Eye (tissue), 1 donor: ENCODE data around the gene BMP8B.
A peak's percentile ranks its signal among the peaks of the same experiment; 100 is the strongest.
"Not testable (repeated sequence)": the region's sequence is repeated elsewhere in the genome, so short reads cannot be mapped to it uniquely, and the experiment has no call there.

Experiments
- DNase-seq: peaks from one replicate; pipeline ENCODE4 v3.0.0-alpha.2; 2015

BMP8B gene

DNA sequence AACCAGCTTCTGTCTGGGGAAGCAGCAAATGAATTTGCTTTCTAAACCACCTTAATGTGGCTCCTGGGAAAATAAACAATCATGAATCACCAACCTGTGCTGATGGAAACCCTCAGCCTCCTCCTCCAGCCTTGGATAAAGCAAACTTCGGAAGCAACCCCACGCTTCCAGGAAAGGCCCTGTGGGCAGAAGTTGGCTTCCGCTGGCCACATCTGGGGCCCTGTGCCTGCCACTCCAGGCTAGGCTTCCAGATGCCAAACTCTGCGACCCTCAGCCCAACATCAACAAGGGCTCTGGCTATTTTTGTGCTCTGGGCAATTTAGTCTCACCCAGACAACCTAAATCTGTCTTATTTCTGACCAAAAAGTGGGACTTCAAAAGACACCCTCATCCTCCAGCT lies 11.4 kb downstream of the BMP8B start:
- no peak for DNase-seq

DNA sequence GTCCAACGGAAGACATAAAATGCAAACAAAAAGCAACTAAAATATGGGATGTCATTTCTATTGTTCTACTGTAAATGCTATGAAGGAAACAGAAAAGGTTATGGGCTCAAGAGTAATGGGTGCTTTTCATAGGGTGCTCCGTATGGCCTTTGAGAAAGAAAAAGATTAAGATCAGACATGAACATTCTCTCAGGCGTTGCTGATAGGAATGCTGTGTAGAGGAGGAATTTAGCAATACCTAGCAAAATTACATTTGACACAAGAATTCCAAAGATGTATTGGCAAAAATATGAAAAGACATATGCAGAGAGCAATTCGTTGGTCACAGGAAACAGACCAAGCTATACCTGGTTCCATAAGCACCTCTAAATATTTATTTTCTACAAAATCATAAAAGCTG lies 11.8 kb downstream of the BMP8B start:
- DNase-seq: no peak

DNA sequence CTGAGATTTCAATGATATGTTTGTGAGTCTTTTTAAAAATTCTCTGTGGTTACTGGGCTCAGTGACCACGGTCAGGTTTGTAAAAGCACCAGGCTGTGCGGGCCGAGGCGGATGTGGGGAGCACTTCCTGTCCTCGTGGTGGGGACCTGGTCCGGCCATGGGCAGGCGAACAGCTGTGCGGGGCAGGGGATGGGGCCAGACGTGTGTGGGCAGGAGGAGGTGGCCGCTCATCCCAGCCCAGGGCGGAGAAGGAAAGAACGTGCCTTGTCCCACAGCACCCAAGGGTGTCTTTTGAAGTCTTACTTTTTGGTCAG lies 12.3 kb downstream of the BMP8B start:
- no peak for DNase-seq

DNA sequence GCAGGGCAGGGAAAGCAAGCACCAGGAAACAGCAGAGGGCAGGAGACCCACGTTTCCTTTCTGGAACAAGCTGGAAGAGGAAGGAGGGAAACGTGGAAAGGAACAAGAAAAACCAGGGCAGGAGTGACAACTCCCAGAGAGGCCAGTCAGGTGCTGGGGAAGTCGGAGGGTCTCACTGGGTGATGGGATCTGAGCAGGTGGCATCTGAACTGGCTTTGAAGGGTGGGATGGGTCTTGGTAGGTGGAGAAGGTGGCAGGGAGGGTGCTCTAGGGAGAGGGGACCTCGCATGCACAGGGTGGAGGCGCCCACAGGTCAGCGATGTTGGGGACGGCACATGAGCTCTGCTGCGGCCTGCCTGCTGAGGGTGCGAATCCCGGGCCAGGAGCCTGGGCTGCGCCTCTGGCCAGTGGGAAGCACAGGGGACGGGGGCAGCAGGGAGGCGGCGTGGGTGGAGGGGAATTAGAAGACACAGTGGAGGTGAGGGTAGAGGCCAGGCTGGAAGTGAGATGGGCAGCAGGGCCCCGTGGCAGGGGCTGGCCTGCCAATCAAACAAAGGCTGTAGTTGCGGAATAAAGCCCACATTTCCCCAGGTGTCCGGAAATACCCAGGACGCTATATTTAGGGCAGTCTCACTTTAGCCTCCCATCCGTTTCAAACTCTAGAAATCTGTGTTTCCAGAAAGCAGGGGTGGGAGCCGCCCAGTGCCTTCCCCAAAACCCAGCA lies 12.8 kb downstream of the BMP8B start:
- not testable (repeated sequence) for DNase-seq

DNA sequence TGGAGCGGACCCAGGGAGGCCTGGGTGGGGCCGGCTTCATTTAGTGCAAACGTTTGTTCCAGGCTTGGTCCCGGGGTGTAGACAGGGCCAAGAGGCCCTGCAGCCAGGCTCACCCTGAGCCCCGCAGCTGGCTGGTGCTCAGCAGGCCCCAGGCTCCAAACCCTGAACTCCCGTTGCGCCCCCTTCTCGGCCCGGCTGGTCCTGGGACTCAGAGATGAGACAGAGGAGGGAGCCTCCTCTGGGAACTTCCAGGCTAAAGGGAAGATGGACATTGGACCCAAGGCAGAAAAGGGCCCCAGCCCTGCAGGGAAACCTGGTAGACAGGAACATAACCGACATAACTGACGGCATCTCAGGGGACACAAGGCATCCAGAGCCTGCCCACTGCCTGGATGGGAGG lies 13.5 kb downstream of the BMP8B start:
- not testable (repeated sequence) for DNase-seq

DNA sequence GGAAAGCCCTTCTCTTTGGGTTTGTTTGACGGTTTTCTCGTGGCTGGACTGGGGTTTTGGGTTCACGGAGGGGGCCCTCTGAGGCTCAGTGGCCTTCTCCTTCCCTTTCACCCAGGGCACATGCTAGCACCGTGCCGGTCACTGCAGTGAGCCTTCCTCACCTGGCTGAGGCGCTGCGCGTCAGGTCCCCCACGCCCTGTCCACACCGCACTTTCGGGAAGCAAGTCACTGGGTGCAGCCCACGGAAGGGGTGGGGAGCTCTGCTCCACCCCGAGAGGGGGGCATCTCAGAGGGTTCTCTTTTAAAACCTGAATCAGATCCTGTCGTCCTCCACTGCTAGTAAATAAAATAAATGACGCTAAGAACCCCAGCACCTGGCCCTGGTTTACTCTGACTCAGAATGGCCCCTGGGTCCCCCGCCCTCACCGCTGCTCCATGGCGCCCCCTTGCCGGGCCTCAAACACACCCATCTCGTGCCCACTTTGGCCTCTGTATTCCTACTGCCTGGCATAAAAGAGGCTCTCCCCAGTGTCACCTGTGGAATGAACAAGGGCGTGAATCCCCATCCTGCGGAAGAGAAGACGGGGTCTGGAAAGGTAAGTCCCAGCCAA lies 15.2 kb downstream of the BMP8B start:
- not testable (repeated sequence) for DNase-seq

DNA sequence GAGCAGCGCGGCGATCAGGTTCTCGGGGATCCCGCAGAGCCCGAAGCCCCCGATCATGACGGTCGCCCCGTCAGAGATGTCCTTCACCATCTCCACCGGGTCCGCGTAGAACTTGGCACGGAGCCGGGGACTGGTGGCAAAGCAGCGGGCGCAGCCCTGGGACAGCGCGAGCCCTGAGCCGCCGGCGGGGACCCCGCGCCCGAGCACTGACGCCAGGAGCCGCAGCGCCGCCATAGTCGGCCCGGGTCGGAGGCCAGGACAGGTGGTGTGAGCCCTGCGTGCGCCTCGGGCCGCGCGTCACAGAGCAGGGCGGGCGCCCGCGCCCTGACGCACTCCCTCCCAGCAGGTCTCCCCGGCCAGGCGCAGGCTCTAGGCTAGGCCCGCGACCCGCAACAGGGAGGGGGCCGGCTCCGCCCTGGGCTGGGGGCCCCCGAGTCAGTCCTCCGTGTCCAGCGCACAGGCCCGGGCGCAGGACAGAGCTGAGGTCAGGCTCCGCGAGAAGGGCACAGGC lies 17.6 kb downstream of the BMP8B start, which contains the start of gene OXCT2:
Gene OXCT2, minus strand, starts transcription at position 327 of the 511 bp plus-strand sequence. Its CDS starts 93 bp downstream, at position 234.
- not testable (repeated sequence) for DNase-seq

DNA sequence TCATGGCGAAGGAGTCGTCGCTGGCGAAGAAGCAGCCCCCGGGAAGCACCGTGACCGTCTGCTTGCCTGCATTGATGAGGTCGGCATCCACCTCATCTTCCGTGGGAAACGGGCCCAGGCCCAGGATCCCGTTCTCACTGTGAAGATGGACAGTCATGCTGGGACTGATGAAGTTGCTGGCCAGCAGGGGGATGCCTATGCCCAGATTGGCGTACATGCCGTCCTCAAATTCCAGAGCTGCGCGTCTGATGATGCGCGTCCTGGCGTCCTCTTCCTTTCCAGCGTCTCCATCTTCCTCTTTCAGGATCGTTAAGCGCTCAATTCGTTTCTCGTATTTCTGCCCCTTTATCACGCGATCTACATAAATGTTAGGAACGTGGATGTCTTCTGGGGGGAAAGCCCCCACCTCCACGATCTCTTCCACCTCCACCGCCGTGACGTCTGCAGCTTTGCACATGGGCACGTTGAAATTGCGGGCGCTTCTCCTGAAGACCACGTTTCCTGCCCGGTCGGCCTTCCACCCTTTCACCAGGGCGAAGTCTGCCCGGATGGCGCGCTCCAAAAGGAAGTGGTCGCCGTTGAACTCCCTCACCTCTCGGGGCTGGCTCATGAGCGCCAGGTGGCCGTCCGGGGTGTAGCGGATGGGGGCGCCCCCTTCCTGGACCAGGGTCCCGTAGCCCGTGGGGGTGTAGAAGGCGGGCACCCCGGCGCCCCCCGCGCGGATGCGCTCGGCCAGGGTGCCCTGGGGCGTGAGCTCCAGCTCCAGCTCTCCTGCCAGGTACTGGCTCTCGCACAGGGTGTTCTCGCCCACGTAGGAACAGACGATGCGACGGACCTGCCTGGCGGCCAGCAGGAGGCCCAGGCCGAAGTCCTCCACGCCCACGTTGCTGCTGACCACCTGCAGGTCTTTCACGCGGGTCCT lies 18.3 kb downstream of the BMP8B start:
- DNase-seq: peak; percentile 38

DNA sequence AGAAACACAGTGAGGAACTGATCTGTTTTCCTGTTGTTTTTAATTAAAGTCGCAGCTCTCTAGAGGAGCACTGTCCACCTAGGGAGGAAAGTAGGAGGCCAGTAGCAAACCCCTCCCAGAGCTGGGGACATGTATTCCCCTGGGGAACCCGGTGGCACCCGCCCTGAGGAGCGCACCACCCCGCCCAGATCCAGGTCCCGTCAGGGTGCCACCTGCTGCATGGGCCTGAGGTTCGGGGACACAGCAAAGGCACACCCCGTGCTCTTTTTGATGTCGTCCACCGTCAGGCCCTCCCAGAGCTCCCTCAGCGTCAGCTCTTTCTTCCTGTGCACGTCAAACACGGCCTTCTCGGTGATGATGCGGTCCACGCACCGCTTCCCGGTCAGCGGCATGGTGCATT lies 19.2 kb downstream of the BMP8B start:
- not testable (repeated sequence) for DNase-seq

DNA sequence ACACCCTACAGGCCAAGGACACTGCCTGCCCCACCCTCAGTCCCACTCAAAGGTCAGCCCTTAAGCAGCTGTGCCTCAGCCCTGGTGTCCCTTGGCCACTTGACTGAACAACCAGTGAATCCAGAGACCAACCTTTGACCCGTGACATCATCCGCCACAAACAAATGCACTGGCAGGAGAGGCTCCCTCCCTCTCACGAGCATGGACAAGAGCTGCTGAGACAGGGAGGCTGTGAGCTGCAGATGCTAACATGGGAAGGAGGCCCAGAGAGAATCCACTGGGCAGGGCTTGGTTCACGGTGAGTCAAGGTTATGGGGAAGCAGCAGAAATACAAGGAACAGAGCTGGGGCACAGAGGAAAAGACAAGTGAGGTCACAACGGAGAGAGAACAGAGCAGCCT lies 22.2 kb downstream of the BMP8B start:
- not testable (repeated sequence) for DNase-seq

DNA sequence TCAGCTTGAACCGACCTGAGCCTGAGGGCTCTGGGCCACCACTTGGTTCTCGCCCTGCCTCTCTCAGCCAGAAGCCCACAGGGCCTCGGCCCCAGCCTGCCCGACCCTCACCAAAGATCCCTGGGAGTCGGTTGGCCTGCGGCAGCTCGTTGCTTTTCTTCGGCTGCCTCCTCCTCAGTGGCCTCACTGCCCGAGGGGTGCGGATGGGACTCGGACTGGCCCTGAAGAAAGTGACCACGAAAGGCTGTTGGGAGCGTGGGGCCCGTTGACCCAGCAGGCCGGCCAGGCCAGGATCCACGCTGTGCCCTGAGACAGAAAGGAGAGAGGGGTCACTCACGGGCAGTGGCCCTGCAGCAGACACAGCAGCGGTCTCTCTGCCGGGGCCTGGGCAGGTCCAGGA lies 24.2 kb downstream of the BMP8B start:
- not testable (repeated sequence) for DNase-seq

DNA sequence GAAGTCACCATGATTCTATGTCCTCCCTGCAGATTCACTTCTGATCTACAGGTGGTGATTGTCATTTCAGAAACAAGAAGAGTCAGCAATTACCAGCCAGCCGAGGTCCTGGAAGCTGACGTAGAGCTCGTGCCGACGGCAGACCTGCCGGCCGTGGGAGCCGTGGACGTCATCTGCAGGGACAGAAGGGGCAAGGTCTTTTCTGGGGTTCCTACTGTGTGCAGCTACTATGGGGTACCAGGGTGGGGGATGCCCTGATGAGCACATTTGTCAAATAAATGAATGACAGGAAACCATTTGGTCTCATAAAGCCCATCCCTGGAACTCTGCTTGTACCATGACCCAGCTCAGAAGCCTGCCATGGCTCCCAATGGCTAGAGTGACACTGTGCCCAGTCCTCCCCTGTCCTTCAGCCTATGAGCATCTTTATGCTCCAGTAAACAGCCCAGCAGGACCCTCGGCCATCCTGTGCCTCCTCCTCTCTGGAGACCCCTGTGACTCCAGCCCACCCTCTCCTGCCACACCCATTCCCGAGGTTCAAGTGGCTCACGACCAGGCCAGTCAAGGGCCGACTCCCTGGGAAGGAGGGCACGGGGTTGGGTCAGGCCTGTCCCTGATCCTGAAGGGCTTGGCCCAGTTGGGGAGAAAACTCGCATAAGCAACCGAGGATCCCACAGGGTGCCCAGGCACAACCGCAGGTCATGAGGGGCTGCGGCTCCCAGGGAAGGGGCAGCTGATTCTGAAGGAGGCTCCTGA lies 24.9 kb downstream of the BMP8B start:
- DNase-seq: not testable (repeated sequence)

DNA sequence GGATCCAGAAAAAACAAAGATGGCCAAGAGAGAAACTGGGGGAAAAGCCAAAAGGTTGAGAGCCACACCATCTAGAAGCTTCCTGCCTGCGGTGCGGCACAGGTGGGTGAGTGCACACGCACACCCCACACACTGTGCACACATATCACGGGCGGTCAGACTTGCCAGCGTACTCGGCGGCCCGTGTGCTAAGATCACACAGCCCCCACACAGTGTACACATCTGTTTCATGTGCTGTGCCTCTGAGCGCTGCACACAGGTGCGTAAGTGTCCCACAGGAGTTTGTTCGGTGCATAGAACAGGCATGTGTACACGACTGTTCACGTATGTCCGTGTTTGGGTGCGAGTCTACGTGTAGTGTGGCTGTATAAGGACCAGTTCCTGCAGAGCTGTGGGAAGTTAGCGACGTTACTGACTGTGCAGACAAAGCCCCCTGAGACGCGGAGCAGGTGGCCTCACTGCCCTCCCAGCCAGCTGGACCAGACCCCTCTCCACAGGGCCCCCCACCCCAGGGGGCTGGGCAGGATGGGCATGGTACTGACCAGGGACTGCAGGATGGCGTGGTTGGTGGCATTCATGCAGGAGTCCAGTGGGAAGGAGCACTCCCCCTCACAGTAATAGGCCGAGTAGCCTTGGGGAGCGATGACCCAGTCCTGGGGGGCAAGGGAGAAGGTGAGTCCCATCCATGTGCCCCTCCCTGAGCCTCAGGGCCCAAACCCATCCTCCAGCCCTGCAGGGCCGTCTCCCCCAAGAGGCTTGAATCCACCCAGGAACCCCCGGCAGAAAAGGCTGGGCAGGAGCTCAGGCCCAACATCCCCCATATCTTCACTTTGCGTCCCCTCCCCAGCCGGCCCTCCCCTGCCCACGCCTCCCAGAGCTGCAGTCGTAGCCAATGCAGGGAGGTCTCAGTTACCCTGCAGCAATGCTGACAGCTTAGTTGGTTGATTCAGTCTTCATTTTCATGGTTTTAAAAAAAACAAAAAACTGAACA lies 25.8 kb downstream of the BMP8B start:
- DNase-seq: no peak

DNA sequence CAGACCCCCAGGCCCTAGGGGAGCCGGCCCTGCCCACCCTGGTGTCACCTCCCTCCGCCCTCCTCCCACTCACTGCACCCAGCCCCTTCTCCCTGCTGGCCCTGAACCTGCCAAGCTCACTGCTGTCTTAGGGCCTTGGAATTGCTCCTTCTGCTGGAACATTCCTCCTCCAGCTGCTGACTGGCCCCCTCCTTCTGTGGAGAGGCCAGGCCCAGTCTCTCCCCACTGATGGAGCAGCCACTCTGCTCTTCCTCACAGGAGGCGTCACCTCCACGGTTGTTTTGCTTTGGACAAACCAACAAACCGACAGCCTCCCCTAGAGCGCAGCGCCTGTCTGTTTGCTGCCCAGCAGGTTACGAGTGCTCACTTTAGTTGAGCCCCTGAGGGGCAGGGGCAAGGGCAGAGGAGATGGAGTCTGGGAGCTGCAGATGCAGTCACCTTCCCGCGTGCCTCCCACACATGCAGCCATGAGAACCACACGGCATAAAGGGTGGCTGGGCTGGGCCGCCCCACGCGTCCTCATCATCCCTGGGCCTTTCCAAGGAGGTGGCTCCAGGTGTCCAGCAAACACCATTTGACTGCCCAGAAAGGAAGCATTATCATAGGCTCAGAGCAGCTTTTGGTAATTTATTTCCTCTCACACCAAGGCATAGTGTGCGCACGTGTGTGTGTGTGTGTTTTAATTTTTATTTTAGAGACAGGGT lies 27.0 kb downstream of the BMP8B start:
- DNase-seq: no peak

DNA sequence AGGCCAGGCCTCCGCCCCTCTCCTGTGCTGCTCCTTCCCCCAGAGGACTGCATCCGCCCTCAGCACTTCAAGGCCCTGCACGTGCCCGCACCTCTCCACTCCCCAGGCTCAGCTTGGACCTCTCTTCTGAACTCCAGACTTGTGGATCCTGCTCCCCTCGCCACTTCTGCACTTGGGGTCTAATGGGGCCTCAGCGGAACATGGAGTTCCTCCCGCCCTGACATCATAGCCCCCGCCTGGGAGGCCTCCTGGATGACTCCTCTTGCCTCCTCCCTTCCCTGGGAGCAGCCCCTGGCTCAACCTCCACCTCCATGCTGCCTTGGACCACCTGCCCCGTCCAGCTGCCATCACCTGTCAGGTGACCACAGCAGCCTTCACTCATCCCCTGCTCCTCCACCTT lies 27.6 kb downstream of the BMP8B start:
- no peak for DNase-seq

DNA sequence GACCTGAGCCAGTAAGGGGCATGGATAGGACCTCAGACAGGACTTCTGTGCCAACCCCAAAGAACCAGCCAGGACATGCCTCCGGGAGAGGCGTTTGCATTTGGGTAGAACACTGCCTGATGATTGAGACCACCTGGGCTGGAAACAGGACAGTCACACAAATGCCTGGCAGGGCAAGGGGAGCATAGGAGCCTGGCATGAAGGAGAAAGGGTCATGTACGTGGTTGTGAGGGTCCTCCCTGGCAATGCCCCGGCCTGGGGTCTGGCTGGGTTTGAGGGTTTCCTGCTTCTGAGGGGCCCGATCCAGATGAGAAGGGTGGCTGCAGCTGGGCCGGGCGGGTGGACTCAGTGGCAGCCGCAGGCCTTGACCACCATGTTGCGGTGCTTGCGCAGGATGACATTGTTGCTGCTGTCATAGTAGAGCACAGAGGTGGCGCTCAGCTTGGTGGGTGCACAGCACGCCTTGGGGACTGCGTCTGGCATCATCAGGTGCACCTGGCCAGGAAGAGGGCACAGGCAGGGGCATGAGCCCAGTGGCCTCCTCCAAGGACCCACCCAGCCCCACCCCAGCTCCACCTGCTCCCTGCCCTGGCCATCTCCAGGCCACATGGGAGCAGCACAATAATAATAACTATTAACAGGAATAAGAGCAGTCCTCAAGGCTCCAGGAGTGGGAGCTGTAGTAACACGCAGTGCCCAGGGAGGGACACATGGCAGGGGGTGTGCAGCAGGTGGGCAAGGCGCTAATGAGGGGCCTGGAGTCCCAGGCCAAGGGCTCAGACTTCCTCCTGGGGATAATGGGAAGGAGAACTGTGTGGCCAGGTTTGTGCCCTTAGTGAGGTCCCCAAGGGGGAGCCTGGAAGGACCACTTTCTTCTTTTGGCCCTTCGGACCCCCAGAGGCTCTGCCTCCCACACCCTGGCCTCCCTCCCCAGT lies 28.3 kb downstream of the BMP8B start:
- no peak for DNase-seq

DNA sequence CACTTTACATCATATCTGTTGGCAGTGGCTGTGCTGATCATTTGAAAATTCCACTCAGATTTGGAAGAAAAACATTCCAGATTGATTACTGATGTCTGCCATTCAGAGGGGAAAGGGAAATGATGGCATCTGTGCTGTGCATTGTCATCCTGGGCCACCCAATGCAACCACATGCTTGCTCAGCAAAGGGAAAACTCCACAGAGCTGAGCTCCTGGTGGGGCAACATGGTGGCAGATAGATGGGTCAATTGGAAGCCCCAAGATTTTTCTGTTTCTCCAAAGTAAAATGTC lies 29.3 kb downstream of the BMP8B start:
- no peak for DNase-seq

DNA sequence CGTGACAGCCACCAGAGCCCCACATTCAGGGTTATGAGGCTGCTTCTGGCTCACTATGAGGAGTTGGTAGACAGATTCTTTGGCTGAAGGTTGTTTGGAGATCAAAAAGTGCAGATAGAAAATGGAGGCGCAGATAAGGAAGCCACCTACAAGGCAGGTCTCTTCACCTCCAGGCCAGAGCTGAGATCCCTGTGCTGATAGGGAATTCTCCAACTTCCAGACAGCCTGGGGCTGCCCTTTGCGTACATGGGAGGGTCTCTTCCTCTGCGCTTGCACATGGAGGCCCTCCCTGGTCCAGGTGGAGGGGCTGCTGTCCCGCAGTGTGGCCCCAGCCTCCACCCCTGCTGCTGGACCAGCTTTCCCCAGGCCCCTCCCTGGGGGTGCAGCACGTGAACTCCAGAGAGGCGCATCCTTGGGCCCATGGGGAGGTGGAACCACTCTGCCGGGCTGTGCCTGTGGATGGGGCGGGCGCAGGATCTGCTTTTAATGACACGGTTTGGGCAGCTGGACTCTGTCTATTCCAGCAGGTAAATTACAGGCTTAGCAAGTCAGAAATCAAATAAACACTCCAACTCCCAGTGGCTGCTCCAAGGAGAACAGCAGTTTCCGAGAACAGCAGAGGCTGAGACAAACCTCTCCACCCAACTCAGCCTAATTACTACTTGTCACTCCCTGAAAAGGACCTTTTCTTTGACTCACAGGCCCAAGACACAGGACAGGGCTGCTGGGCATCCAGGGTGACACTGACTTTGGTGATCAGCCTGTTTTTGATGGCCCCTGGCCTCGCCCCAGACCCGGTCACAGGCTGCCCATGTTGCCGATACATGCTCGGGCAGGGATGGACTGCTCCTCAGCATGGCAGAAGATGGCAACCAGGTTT lies 29.9 kb downstream of the BMP8B start:
- DNase-seq: no peak

DNA sequence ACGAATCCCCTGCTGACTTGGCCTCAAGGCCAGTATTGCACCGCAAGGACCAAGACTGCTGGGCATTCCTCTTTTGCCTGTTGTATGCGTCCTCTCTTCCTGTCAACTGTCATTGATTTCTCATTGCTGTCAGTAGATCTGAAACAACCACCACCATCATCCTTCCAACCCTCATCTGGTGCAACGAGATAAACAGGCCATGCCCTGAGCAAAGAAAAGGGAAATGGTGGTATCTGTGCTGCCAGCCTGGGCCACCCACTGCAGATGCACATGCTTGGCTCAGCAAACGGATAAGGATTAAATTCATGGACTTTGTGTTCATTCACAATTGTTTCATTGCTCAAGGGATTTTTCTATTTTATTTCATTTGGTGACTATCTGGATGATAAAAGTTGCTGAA lies 31.2 kb downstream of the BMP8B start:
- DNase-seq: no peak
